Stomach (tissue), 9 donors: ENCODE results near the gene TNS3. TPM values are rescaled to one million over a fixed set of nuclear protein-coding genes. Genes with fewer than 3 reads are reported as not detected.

Source experiments
- DNase-seq, 2 donors: peaks; one replicate each; pipeline versions ENCODE4 v3.0.0 to v3.0.0-alpha.2; 2013 to 2019
- H3K27ac ChIP-seq, 5 donors: fragments of 200-600 bp in 4 of 5; sonication (generic) in 4 of 5; one replicate each; pipeline ENCODE4 v1.5.1; 2013 to 2019; ENCODE audit warnings: mild to moderate bottlenecking in 1 of 5, moderate library complexity in 1 of 5
- H3K27me3 ChIP-seq, 3 donors: fragments of 200-600 bp; sonication (generic); one replicate each; pipeline ENCODE4 v1.5.1; 2017 to 2019; ENCODE audit warnings: mixed run types in 1 of 3
- H3K36me3 ChIP-seq, 4 donors: fragments of 200-600 bp; sonication (generic); 1 replicate in 3 of 4; 2 replicates in 1 of 4; pipeline ENCODE4 v1.5.1; 2016 to 2019
- H3K4me1 ChIP-seq, 4 donors: fragments of 200-600 bp; sonication (generic); one replicate each; pipeline ENCODE4 v1.5.1; 2016 to 2019
- H3K4me3 ChIP-seq, 4 donors: fragments of 200-600 bp; sonication (generic) in 3 of 4; one replicate each; pipeline ENCODE4 v1.5.1; 2016 to 2019; ENCODE audit warnings: mild to moderate bottlenecking in 1 of 4
- H3K9me3 ChIP-seq, 4 donors: fragments of 200-600 bp; sonication (generic); one replicate each; pipeline ENCODE4 v1.5.1; 2016 to 2019
- CTCF ChIP-seq, 7 experiments: fragments of 450-650 bp in 4 of 7; fragments of 200-600 bp in 3 of 7; sonication (generic) in 3 of 7; IDR thresholded peaks; one replicate each; pipeline ENCODE4 v1.5.1; 2016 to 2019; ENCODE audit warnings: antibody characterized with exemption in 7 of 7, control low read depth in 2 of 7, mild to moderate bottlenecking in 1 of 7
- EP300 ChIP-seq: sonication (generic); formaldehyde crosslinking; IDR thresholded peaks from one replicate; pipeline ENCODE4 v1.6.1; 2017; ENCODE audit warnings: antibody characterized with exemption
- POLR2A ChIP-seq, 4 donors: fragments of 450-650 bp; IDR thresholded peaks; one replicate each; pipeline ENCODE4 v1.6.1; 2016; ENCODE audit warnings: antibody characterized with exemption in 4 of 4, control low read depth in 2 of 4, mild to moderate bottlenecking in 1 of 4, moderate library complexity in 1 of 4
- POLR2AphosphoS5 ChIP-seq, 3 donors: sonication (generic); formaldehyde crosslinking; IDR thresholded peaks; one replicate each; pipeline ENCODE4 v1.6.1; 2016; ENCODE audit warnings: antibody characterized with exemption in 3 of 3
- WGBS, 5 donors: extraction: QIAGEN DNeasy Blood & Tissue Kit in 3 of 5; methylation state at CpG; one replicate each; pipeline versions ENCODE4 v1.1.5 to v1.1.7; 2013 to 2018; 5-methylcytosine and 5-hydroxymethylcytosine counted together
- intact Hi-C: fragments of 100-400 bp; cut with DNase I; formaldehyde crosslinking; loops from one replicate; pipeline ENCODE4 v1.15.1; 2023; ENCODE audit warnings: low total_unique reads
- polyA plus RNA-seq, 3 donors: library from polyadenylated mRNA; stranded (reverse); fragments of 200-250 nt; gene quantifications; one replicate each; pipeline ENCODE4 v1.2.3, GENCODE V29; 2013
- total RNA-seq, 5 donors: library from RNA; depleted of rRNA; stranded (reverse); fragments of >200 nt; gene quantifications; one replicate each; pipeline versions ENCODE4 v1.1.0 to v1.2.3, GENCODE V29; 2014 to 2016
- donor health status: healthy with polysubstance abuse.
- donor health status: Bipolar disorder and iron deficiency.
- donor health status: healthy.

TNS3 gene
- total and polyA plus RNA-seq, 8 donors, result 10.0 to 105 (median 41.0) TPM

GRCh38 chr7:47583739-47584535 lies 2.0 kb upstream of the TNS3 start:
- no peak for TF ChIP-seq POLR2A (IDR thresholded peaks at IDR 0.05)
- no peak for TF ChIP-seq CTCF (IDR thresholded peaks at IDR 0.05)
- no peak for TF ChIP-seq POLR2AphosphoS5 (IDR thresholded peaks at IDR 0.05)
- no peak for TF ChIP-seq EP300
- Histone ChIP-seq H3K27ac (peak overlapping the region in 1 of 5 donors; percentile 14), H3K36me3 (no peaks in the 10 kb centered on the region), H3K4me1 (peaks cover 29 to 64% (median 39%) of the 10 kb centered on the region in 4 donors), H3K9me3 (no peaks in the 10 kb centered on the region), H3K4me3 (no peak overlapping the region), H3K27me3 (peaks cover 0 to 16% (median 6%) of the 10 kb centered on the region in 3 donors)
- intact Hi-C loops, result no loop called here
- 66 to 76% (median 70%) methylated on average over 11 of the region's 11 CpGs for WGBS, 5 donors
- DNase-seq, result peak in 1 of 2 donors; percentile 36

- H3K4me3 ChIP-seq, result peak overlapping the region in 1 of 4 donors; percentile 81
- H3K36me3 ChIP-seq, result no peaks in the 10 kb centered on the region
- H3K4me1 ChIP-seq, result peaks cover 38 to 71% (median 46%) of the 10 kb centered on the region in 4 donors
- TF ChIP-seq POLR2A (IDR thresholded peaks at IDR 0.05), result no peak
- TF ChIP-seq EP300, result no peak
- TF ChIP-seq CTCF (IDR thresholded peaks at IDR 0.05), result no peak
- TF ChIP-seq POLR2AphosphoS5 (IDR thresholded peaks at IDR 0.05), result peak in 1 of 3 donors; percentile 10
- H3K27ac ChIP-seq, result peak overlapping the region; percentile 24 to 95 (median 91)
- no peaks in the 10 kb centered on the region for H3K9me3 ChIP-seq
- peak in 1 of 2 donors; percentile 81 for DNase-seq
- intact Hi-C loops, result no loop called here
- 66 to 76% (median 73%) methylated on average over 15 of the region's 15 CpGs for WGBS, 5 donors
- peaks cover 0 to 16% (median 6%) of the 10 kb centered on the region in 3 donors for H3K27me3 ChIP-seq
Measured at GRCh38 chr7:47582764-47583738, 1.1 kb upstream of the TNS3 start.

- peak overlapping the region; percentile 79 to 95 (median 91) for H3K27ac ChIP-seq
- no peaks in the 10 kb centered on the region for H3K9me3 ChIP-seq
- peaks cover 0 to 16% (median 6%) of the 10 kb centered on the region in 3 donors for H3K27me3 ChIP-seq
- no peaks in the 10 kb centered on the region for H3K36me3 ChIP-seq
- intact Hi-C loops, result no loop called here
- WGBS, 5 donors, result 0 to 3% (median 0%) methylated on average over 2 to 33 of the region's 33 CpGs
- H3K4me3 ChIP-seq, result peak overlapping the region; percentile 77 to 85 (median 82)
- peaks cover 52 to 71% (median 59%) of the 10 kb centered on the region in 4 donors for H3K4me1 ChIP-seq
- DNase-seq, result peak; percentile 49 to 72
- TF ChIP-seq EP300 (no peak), POLR2A (IDR thresholded peaks at IDR 0.05) (no peak), CTCF (IDR thresholded peaks at IDR 0.05) (no peak), POLR2AphosphoS5 (IDR thresholded peaks at IDR 0.05) (no peak)
Measured at GRCh38 chr7:47581438-47581803, 490 bp downstream of the TNS3 start.

- peak overlapping the region; percentile 77 to 85 (median 82) for H3K4me3 ChIP-seq
Measured at GRCh38 chr7:47580811-47581331, 1.0 kb downstream of the TNS3 start.

More at GRCh38 chr7:47580811-47581331, 1.0 kb downstream of the TNS3 start:
- Histone ChIP-seq H3K36me3 (no peaks in the 10 kb centered on the region), H3K27ac (peak overlapping the region; percentile 79 to 95 (median 91)), H3K27me3 (peaks cover 0 to 16% (median 6%) of the 10 kb centered on the region in 3 donors), H3K9me3 (no peaks in the 10 kb centered on the region), H3K4me1 (peaks cover 58 to 77% (median 65%) of the 10 kb centered on the region in 4 donors)
- intact Hi-C loops, result no loop called here
- WGBS, 5 donors, result 1 to 8% (median 4%) methylated on average over 4 to 15 of the region's 15 CpGs
- TF ChIP-seq EP300 (no peak), POLR2AphosphoS5 (IDR thresholded peaks at IDR 0.05) (no peak), POLR2A (IDR thresholded peaks at IDR 0.05) (no peak), CTCF (IDR thresholded peaks at IDR 0.05) (no peak)
- DNase-seq, result peak in 1 of 2 donors; percentile 58
